Vagina (tissue), 2 donors: ENCODE results near the gene VSIG8. TPM values are rescaled to one million over a fixed set of nuclear protein-coding genes. Genes with fewer than 3 reads are reported as not detected.

ENCODE experiments used
- DNase-seq, 2 donors: peaks; one replicate each; pipeline ENCODE4 v3.0.0-alpha.2; 2017; ENCODE audit errors: extremely low spot score in 2 of 2
- H3K27ac ChIP-seq: fragments of 200-600 bp; sonication (generic); one replicate; pipeline ENCODE4 v1.5.1; 2019
- H3K27me3 ChIP-seq: fragments of 200-600 bp; sonication (generic); one replicate; pipeline ENCODE4 v1.5.1; 2019
- H3K36me3 ChIP-seq, 2 donors: fragments of 200-600 bp; sonication (generic); one replicate each; pipeline ENCODE4 v1.5.1; 2017 to 2019
- H3K4me1 ChIP-seq: fragments of 200-600 bp; sonication (generic); one replicate; pipeline ENCODE4 v1.5.1; 2019
- H3K4me3 ChIP-seq, 2 donors: fragments of 200-600 bp; sonication (generic); 1 replicate in 1 of 2; 2 replicates in 1 of 2; pipeline ENCODE4 v1.5.1; 2016 to 2019
- H3K9me3 ChIP-seq: fragments of 200-600 bp; sonication (generic); one replicate; pipeline ENCODE4 v1.5.1; 2019
- CTCF ChIP-seq, 3 experiments: fragments of 450-650 bp in 2 of 3; fragments of 200-600 bp in 1 of 3; sonication (generic) in 1 of 3; IDR thresholded peaks; one replicate each; pipeline ENCODE4 v1.5.1; 2017 to 2019; ENCODE audit warnings: antibody characterized with exemption in 3 of 3, mild to moderate bottlenecking in 2 of 3, moderate library complexity in 2 of 3
- POLR2A ChIP-seq, 2 donors: fragments of 450-650 bp; IDR thresholded peaks; one replicate each; pipeline ENCODE4 v1.6.1; 2017; ENCODE audit warnings: antibody characterized with exemption in 2 of 2, mild to moderate bottlenecking in 2 of 2, moderate library complexity in 2 of 2
- POLR2AphosphoS5 ChIP-seq, 2 donors: sonication (generic); formaldehyde crosslinking; IDR thresholded peaks; one replicate each; pipeline ENCODE4 v1.9.0; 2017; ENCODE audit warnings: antibody characterized with exemption in 2 of 2, mild to moderate bottlenecking in 2 of 2, low read depth in 1 of 2; ENCODE audit not compliant: insufficient read depth in 1 of 2
- intact Hi-C: fragments of 100-400 bp; cut with DNase I; formaldehyde crosslinking; loops from one replicate; pipeline ENCODE4 v1.15.1; 2023
- total RNA-seq: library from RNA; depleted of rRNA; stranded (reverse); fragments of >200 nt; gene quantifications from one replicate; pipeline ENCODE4 v1.2.3, GENCODE V29; 2016

VSIG8 gene
- total RNA-seq, 1 donor from 2014 or later, result not detected

GRCh38 chr1:159897962-159898361 is 35.5 kb upstream of the VSIG8 start:
- no peak for DNase-seq
- Histone ChIP-seq H3K4me1 (peaks cover 28% of the 10 kb centered on the region), H3K27me3 (no peaks in the 10 kb centered on the region), H3K4me3 (no peak overlapping the region), H3K9me3 (no peaks in the 10 kb centered on the region), H3K27ac (no peak overlapping the region), H3K36me3 (no peaks in the 10 kb centered on the region)
- intact Hi-C loops, result no loop called here
- TF ChIP-seq POLR2AphosphoS5 (IDR thresholded peaks at IDR 0.05; ENCODE audit: insufficient read depth in 1 of 2, low read depth in 1 of 2), result no peak
- no peak for TF ChIP-seq POLR2A (IDR thresholded peaks at IDR 0.05)

DNA sequence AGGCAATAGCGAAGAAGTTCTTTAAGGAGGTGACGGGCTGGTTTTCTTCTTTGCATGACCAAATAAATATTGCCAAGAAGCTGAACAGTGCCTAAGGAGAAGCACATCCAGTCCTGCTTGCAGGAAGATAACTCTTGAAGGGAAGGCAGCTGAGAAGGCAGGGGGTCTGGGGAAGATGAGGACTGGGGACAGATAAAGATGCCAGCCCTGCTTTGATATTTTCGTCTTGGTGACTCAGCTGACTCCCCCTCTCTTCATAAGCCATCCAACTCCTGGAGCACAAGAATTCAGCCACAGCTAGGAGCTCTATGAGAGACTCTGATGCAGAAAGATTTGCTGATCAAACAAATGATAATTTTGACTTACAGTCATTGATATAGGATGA is 34.1 kb upstream of the VSIG8 start:
- H3K27me3 ChIP-seq, result no peaks in the 10 kb centered on the region
- H3K9me3 ChIP-seq, result no peaks in the 10 kb centered on the region
- DNase-seq, result no peak
- no peak overlapping the region for H3K27ac ChIP-seq
- TF ChIP-seq POLR2A (IDR thresholded peaks at IDR 0.05) (no peak), POLR2AphosphoS5 (IDR thresholded peaks at IDR 0.05; ENCODE audit: insufficient read depth in 1 of 2, low read depth in 1 of 2) (no peak), CTCF (IDR thresholded peaks at IDR 0.05) (no peak)
- intact Hi-C loops, result no loop called here
- no peaks in the 10 kb centered on the region for H3K36me3 ChIP-seq
- no peak overlapping the region for H3K4me3 ChIP-seq
- peaks cover 26% of the 10 kb centered on the region for H3K4me1 ChIP-seq

- Histone ChIP-seq H3K4me3 (no peak overlapping the region), H3K36me3 (no peaks in the 10 kb centered on the region), H3K4me1 (peaks cover 21% of the 10 kb centered on the region), H3K9me3 (no peaks in the 10 kb centered on the region), H3K27me3 (no peaks in the 10 kb centered on the region), H3K27ac (no peak overlapping the region)
- DNase-seq, result no peak
- intact Hi-C loops, result no loop called here
- TF ChIP-seq POLR2A (IDR thresholded peaks at IDR 0.05), result no peak
- no peak for TF ChIP-seq CTCF (IDR thresholded peaks at IDR 0.05)
- no peak for TF ChIP-seq POLR2AphosphoS5 (IDR thresholded peaks at IDR 0.05; ENCODE audit: insufficient read depth in 1 of 2, low read depth in 1 of 2)
These were observed 33.5 kb upstream of the VSIG8 start for GRCh38 chr1:159895836-159896545.

DNA sequence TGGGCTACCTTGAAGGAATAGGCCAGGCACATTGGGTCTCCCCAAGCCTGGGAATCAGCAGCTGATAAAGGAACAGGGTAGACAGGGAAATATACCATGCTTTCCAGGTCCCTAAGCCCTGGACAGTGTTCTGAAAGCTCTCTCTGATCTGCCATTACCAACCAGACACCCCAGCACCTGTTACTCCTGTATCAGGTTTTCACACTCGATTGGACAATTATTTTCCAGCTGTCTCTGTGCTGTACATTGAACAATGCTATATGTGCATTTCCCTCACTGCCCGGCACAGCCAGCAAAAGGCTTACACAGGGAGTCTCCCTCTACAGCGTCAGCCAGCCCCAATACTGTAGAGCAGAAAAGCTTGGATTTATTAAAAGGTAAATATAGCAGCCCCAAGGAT is 32.8 kb upstream of the VSIG8 start:
- Histone ChIP-seq H3K36me3 (no peaks in the 10 kb centered on the region), H3K27me3 (no peaks in the 10 kb centered on the region), H3K9me3 (no peaks in the 10 kb centered on the region), H3K4me3 (no peak overlapping the region), H3K27ac (no peak overlapping the region), H3K4me1 (peaks cover 15% of the 10 kb centered on the region)
- no peak for TF ChIP-seq POLR2AphosphoS5 (IDR thresholded peaks at IDR 0.05; ENCODE audit: insufficient read depth in 1 of 2, low read depth in 1 of 2)
- no peak for TF ChIP-seq CTCF (IDR thresholded peaks at IDR 0.05)
- no peak for TF ChIP-seq POLR2A (IDR thresholded peaks at IDR 0.05)
- DNase-seq, result no peak
- intact Hi-C loops, result no loop called here

- H3K9me3 ChIP-seq, result no peaks in the 10 kb centered on the region
- H3K4me3 ChIP-seq, result no peak overlapping the region
- no peak for TF ChIP-seq CTCF (IDR thresholded peaks at IDR 0.05)
- no peak for TF ChIP-seq POLR2AphosphoS5 (IDR thresholded peaks at IDR 0.05; ENCODE audit: insufficient read depth in 1 of 2, low read depth in 1 of 2)
- intact Hi-C loops, result loop anchor here (5.0 kb wide), 1 partner anchor 96 kb away; no protein-coding TSS in a partner anchor
- no peak overlapping the region for H3K27ac ChIP-seq
- no peaks in the 10 kb centered on the region for H3K36me3 ChIP-seq
- H3K27me3 ChIP-seq, result no peaks in the 10 kb centered on the region
- no peak for DNase-seq
- peaks cover 17% of the 10 kb centered on the region for H3K4me1 ChIP-seq
These were observed 30.5 kb upstream of the VSIG8 start for GRCh38 chr1:159892944-159893343.
